Measurements from ENCODE around the gene TAF6.

The TAF6 gene

DNA sequence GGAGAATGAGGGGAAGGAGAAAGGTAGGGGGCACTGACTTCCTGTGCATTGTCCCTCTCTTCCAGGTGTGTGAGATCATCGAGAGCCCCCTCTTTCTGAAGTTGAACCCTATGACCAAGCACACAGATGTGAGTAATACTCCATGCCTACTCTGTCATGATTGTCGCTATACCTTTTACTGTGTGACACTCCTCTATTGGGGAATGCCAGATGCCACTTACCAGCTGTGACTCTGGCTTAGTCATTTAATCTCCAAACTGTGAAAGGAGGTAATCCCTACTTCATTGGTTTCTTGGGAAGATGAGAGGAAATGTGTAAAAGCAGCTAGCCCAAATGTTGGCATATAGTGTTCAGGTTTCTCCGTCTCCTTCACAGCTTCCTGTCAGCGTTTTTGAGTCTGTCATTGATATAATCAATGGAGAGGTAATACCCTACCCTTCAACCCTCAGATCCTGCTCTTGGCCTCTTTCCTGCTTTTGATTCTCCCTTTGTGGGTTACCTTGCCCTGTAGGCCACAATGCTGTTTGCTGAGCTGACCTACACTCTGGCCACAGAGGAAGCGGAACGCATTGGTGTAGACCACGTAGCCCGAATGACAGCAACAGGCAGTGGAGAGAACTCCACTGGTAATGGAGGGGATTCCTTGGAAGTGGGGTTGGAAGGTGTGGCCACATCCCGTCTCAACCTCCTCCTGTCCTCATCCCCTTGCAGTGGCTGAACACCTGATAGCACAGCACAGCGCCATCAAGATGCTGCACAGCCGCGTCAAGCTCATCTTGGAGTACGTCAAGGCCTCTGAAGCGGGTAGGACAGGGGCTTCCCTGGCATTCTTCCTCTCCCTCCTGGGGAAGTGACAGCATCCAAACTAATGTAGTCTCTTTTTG is 28.4 kb downstream of the TAF6 start:
- no peak overlapping the region for H3K4me3 ChIP-seq (ENCODE audit: low read length)
- TF ChIP-seq, protein P1, sequence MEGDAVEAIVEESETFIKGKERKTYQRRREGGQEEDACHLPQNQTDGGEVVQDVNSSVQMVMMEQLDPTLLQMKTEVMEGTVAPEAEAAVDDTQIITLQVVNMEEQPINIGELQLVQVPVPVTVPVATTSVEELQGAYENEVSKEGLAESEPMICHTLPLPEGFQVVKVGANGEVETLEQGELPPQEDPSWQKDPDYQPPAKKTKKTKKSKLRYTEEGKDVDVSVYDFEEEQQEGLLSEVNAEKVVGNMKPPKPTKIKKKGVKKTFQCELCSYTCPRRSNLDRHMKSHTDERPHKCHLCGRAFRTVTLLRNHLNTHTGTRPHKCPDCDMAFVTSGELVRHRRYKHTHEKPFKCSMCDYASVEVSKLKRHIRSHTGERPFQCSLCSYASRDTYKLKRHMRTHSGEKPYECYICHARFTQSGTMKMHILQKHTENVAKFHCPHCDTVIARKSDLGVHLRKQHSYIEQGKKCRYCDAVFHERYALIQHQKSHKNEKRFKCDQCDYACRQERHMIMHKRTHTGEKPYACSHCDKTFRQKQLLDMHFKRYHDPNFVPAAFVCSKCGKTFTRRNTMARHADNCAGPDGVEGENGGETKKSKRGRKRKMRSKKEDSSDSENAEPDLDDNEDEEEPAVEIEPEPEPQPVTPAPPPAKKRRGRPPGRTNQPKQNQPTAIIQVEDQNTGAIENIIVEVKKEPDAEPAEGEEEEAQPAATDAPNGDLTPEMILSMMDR (conservative IDR thresholded peaks at IDR 0.05; ENCODE audit: low read length), result no peak
- DNase-seq (ENCODE audit: low read depth), result no peak

DNA sequence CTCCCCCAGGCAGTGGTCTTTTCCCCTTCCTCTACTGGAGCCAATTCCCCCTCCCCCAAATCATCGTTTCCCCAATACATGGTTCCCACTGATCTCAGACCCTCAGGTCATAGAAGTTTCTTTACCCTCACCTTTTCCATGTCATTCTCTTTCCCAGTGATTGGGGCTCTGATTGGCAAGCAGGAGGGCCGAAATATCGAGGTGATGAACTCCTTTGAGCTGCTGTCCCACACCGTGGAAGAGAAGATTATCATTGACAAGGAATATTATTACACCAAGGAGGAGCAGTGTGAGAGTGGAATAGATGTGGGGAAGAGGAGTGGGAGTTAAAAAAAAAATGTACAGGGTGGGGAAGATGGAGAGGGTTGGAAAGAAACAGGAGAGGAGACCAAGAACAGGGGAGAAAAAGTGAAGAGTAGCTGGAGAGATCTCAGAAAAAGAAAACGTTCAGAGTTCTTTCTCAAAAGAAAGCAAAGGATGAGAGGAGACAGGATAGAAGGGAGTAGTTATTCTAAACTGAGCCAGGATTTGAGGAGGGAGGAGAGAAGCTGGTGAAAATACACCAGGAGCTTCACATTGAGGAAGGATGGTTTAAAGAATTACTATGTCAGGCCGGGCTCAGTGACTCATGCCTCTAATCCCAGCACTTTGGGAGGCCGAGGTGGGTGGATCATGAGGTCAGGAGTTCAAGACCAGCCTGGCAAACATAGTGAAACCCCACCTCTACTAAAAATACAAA is 29.5 kb downstream of the TAF6 start:
- TF ChIP-seq, protein P1 (conservative IDR thresholded peaks at IDR 0.05; ENCODE audit: low read length), result no peak
- H3K4me3 ChIP-seq (ENCODE audit: low read length), result peak overlapping the region; percentile 93
- peak; percentile 22 for DNase-seq (ENCODE audit: low read depth)

DNA sequence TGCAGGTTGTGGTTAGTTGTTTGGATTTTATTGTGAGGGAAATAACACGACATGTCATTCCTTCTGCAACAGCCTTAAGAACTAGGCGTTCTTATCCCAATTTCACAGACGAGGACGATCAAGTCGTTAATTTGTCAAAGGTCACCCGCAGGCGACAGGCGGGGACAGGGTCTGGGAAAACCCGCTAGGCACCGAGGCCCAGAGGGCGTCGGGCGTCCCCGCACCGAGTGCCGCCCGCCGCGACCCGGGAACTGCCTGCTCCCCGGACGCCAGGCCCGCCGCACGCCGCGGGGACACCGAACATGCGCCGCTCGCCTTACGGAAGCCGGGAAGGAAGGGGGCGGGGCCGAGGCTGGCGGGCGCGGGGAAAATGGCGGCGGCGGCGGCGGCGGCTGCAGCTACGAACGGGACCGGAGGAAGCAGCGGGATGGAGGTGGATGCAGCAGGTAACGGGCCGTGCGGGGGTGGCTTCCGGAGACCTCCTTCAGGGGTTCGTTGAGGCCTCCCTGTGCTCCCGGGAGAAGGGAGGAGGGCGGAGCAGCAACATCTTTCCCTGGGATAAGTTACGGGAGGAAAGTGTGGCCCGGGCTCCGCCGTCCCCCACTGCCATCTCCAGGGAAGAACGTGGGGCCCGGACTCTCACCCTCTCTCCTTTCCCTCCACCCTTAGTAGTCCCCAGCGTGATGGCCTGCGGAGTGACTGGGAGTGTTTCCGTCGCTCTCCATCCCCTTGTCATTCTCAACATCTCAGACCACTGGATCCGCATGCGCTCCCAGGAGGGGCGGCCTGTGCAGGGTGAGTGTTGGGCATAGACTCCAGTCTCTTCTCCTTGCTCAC is 30.3 kb downstream of the TAF6 start, which contains the start of gene COPS6:
COPS6 (plus strand) TSS at position 349 of the 837 bp plus-strand sequence; CDS start at position 371, 22 bp downstream.
- peak; percentile 78 for DNase-seq (ENCODE audit: low read depth)
- TF ChIP-seq, protein P1 (conservative IDR thresholded peaks at IDR 0.05; ENCODE audit: low read length), result no peak
- peak within 1 kb of the TSS; percentile 93 for H3K4me3 ChIP-seq (ENCODE audit: low read length)

DNA sequence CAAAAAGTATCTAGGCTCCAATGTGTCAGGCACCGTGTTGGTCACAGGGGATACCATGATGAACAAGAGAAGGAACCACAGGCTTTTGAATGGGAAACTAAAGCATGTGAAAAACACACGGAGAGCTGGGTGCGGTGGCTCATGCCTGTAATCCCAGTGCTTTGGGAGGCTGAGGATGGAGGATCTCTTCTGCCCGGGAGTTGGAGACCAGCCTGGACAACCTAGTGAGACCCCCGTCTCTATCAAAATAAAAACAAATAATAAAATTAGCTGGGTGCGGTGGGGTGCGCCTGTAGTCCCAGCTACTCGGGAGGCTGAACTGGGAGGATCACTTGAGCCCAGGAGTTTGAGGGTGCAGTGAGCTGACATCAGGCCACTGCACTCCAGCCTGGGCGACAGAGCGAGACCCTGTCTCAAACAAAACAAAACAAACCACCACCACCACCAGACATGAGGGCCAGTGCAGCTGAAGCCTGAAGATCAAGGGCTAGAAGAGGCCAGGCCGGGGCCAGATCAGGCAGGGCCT is 31.0 kb downstream of the TAF6 start:
- TF ChIP-seq, protein P1 (conservative IDR thresholded peaks at IDR 0.05; ENCODE audit: low read length), result no peak

DNA sequence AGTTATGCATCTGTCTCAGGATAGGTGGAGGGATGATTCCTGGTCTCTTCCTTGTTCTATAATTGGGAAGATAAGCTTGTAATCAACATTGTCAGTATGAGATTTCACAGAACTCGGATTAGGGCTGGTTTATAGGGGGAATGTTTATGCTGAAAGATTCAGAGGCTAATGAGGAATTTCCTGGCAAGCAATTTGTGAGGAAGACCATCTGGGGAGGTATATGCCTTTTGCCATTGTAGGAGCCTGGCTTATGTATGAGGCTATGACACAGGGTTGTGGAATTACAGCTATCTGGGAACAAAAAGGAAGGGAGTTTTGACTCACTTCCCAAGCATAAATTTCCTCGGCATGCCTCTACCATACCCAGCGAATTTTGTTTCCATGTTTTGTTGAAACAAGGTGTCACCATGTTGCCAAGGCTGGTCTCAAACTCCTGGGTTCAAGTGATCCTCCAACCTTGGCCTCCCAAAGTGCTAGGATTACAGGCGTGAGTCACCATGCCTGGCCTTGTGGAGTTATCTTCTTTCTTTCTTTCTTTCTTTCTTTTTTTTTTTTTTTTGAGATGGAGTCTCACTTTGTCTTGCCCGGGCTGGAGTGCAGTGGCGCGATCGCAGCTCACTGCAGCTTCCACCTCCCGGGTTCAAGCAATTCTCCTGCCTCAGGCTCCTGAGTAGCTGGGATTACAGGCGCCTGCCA is 32.0 kb downstream of the TAF6 start:
- DNase-seq (ENCODE audit: low read depth), result peak; percentile 99

More for the DNA sequence above, 31.0 kb downstream of the TAF6 start:
- peak overlapping the region; percentile 93 for H3K4me3 ChIP-seq (ENCODE audit: low read length)
- DNase-seq (ENCODE audit: low read depth), result no peak

More for the DNA sequence above, 32.0 kb downstream of the TAF6 start:
- no peak overlapping the region for H3K4me3 ChIP-seq (ENCODE audit: low read length)
- TF ChIP-seq, protein P1 (conservative IDR thresholded peaks at IDR 0.05; ENCODE audit: low read length), result no peak
